Ectodermal cell (in vitro differentiated cells): ENCODE measurements around the gene LRRC28.
A peak's percentile ranks its signal among the peaks of the same experiment; 100 is the strongest.

Experiments used
- H3K27ac ChIP-seq: 2 replicates; pipeline ENCODE4 v1.7.0; 2013; ENCODE audit warnings: mild to moderate bottlenecking, low read depth, low read length; ENCODE audit not compliant: insufficient read depth, poor library complexity, severe bottlenecking
- H3K27me3 ChIP-seq: 2 replicates; pipeline ENCODE4 v1.7.0; 2013; ENCODE audit warnings: mild to moderate bottlenecking, low read length; ENCODE audit not compliant: insufficient read depth, control insufficient read depth, poor library complexity, severe bottlenecking
- H3K36me3 ChIP-seq: one replicate; pipeline ENCODE4 v1.7.0; 2013; ENCODE audit warnings: low read length; ENCODE audit not compliant: control insufficient read depth, insufficient read depth
- H3K4me1 ChIP-seq: one replicate; pipeline ENCODE4 v1.7.0; 2013; ENCODE audit warnings: low read length; ENCODE audit not compliant: control insufficient read depth, insufficient read depth
- H3K4me3 ChIP-seq: 2 replicates; pipeline ENCODE4 v1.7.0; 2013; ENCODE audit warnings: low read depth, low read length, control low read depth; ENCODE audit not compliant: insufficient read depth
- H3K9me3 ChIP-seq: 2 replicates; pipeline ENCODE4 v1.7.0; 2013; ENCODE audit warnings: mild to moderate bottlenecking, low read length, moderate library complexity; ENCODE audit not compliant: control insufficient read depth
- WGBS, 2 experiments: methylation state at CpG; one replicate each; pipeline ENCODE4 v1.1.7; 2013; ENCODE audit warnings: missing lambda C conversion rate in 2 of 2; 5-methylcytosine and 5-hydroxymethylcytosine counted together

LRRC28 gene

DNA sequence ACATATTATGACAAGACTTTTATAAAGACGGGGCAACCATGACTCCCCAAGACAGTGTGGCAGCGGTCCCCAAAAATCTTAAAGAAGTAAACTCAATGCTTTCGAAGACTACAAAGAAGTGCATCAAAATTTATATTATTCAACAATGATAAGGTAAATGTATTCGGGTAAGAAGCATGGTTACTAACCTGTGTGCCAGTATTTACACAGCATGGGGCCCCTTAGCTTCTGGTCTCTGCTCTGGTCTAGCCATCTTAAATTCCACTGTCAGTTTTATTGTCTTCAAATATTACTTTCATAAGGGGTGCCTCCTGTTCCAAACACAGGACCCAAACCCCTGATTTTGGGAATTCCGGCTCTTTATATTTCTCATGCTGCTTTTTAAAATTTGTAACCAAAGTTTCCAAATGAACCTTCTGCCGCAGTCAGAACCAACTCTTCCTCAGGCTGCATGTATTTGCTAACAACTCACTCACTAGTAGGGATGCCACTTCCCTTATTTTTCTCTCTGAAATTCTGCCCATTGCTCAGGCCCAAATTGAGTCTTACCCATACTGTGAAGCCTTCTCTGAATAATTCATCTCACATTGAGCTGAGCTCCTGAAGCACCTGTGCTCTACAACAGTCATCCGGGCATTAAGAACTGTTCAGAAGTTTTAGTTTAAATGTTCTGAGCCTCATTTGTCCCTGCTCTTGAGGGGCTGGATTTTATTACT, 3.1 kb upstream of the LRRC28 start:
- Histone ChIP-seq H3K36me3 (no peaks in the 10 kb centered on the region), H3K27ac (no peak overlapping the region), H3K9me3 (no peaks in the 10 kb centered on the region), H3K27me3 (peaks cover 5% of the 10 kb centered on the region), H3K4me1 (no peaks in the 10 kb centered on the region), H3K4me3 (peak overlapping the region; percentile 51)
- 91 to 94% methylated on average over 5 to 7 of the region's 7 CpGs for WGBS, 2 experiments

DNA sequence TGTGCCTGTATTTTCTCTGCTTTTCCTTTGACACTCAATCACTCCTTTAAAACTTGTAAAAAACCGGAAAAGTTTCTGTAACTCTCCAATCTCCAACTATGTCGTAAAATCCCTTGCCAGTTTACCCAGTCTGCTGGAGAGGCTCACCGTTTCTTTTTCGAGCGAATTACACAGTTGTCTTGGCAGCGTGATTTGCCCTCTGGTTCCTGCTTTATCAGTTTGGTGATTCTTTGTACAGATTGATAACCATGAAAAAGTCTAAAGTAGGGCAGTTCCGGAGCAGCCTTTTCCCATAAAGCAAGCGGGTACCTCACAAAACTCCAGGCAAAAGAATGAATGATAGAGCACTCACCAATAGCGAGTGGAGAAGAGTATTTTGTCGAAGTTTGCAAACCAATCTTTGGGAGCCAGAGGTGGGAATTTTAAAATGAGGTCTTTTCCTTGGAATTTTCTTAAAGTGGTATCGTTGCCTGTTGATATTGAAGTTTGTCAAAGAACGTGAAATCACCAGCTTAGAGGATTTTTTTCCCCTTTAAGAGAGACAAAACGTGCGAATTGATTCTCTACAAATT, 1.9 kb upstream of the LRRC28 start, which contains the start of gene TTC23:
Gene TTC23, minus strand, starts transcription at position 312 of the 572 bp plus-strand sequence. CDS start 20,869 bp downstream, outside the sequence.
- Histone ChIP-seq H3K9me3 (no peaks in the 10 kb centered on the region), H3K27me3 (peaks cover 8% of the 10 kb centered on the region), H3K4me3 (peak within 1 kb of the TSS; percentile 62), H3K36me3 (no peaks in the 10 kb centered on the region), H3K27ac (peak within 1 kb of the TSS; percentile 18), H3K4me1 (no peaks in the 10 kb centered on the region)
- WGBS, 2 experiments: 24 to 25% methylated on average over 12 to 14 of the region's 14 CpGs

DNA sequence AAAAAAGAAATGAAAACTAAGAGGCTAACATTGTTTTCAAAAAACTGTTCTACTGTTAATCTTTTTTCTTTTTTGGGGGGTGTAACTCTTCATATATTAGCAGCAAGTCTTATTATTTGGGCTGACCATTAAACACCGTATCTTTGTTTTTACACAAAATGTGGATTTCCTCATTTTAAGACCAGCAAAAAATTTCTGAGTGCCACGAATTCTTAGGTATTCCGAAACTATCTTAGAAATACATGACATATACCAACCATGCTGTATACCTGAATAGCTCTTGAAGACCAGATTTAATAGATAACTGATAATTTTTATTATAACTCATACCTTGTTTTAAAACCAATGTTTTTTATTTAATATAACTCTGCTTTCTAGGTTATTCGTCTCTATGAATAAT, 1.3 kb upstream of the LRRC28 start:
- Histone ChIP-seq H3K4me1 (no peaks in the 10 kb centered on the region), H3K9me3 (no peaks in the 10 kb centered on the region), H3K27ac (no peak overlapping the region), H3K36me3 (no peaks in the 10 kb centered on the region), H3K4me3 (peak overlapping the region; percentile 62), H3K27me3 (peaks cover 8% of the 10 kb centered on the region)
- WGBS, 2 experiments: 58 to 65% methylated on average over 3 of the region's 4 CpGs

DNA sequence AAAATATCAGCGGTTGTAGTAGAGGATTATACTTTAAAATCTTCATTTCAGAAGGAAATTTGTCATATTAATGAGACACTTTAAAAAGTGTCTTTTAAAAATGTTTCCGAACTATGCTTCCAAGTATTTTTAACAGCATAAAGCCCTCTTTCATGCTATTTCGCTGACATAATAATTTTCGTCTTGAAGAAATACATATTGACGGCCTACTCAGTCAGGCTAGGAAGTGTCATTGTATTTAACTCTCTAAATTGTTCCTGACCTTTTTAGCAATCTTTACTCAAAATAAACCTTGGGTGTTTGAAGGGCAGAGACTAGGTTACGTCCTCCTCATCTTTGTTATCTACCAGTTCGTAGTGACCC, 806 bp upstream of the LRRC28 start:
- 20 to 21% methylated on average over 6 of the region's 7 CpGs for WGBS, 2 experiments
- Histone ChIP-seq H3K36me3 (no peaks in the 10 kb centered on the region), H3K27ac (peak overlapping the region; percentile 52), H3K4me1 (no peaks in the 10 kb centered on the region), H3K27me3 (peaks cover 8% of the 10 kb centered on the region), H3K9me3 (no peaks in the 10 kb centered on the region), H3K4me3 (peak overlapping the region; percentile 62)

DNA sequence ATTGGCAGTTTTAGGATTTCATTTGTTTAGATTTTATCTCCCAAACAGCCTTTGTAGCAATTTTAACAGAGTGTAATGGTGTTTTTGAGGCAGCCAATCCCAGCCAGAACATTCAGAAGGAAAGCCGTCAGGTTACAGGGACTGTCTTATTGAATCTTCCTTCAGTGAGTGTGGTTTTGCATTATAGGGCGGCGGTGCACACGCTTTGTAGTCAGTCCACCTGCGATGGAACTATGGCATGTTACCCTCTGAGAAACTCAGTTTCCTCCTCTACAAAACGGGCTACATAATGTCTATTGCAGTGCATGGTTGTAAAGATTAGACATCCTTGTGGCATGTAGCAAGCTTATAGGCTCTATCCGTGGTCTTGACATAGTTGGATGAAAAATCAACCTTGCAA, 1.0 kb downstream of the LRRC28 start:
- H3K4me1 ChIP-seq: no peaks in the 10 kb centered on the region
- no peak overlapping the region for H3K27ac ChIP-seq
- H3K36me3 ChIP-seq: no peaks in the 10 kb centered on the region
- H3K27me3 ChIP-seq: peaks cover 8% of the 10 kb centered on the region
- peak overlapping the region; percentile 81 for H3K4me3 ChIP-seq
- 87 to 91% methylated on average over 7 of the region's 7 CpGs for WGBS, 2 experiments
- no peaks in the 10 kb centered on the region for H3K9me3 ChIP-seq

DNA sequence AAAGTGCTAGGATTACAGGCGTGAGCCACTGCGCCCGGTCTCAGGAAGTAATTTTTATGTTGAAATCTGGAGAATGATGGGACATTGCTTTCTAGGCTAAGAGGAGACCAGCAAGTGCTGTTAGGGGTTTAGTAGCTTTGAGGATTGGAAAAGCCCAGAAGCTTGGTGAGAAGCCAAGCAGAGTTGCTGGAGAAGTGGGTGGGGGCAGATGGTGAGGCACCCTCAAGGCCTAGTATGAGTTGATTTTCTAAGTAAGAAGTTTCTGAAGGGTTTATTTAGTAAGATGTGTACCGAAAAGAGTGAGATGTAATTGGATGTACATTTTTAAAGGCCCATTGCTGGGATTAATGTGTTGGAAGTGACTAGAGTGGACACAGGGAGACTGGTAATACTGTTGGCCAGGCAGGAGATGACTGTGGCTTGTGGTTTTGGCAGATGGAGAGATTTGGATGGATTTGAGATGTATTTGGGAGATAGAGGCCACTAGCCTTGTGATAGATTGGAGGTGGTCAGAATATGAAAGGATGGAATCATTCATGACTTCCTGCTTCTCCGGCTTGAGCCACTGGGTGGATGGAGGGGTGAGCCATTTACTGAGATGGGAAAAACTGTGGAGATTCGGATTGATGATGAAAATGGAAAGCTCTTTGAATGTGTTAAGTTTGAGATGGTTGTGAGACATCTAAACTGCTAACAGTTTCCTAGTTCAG, 2.3 kb downstream of the LRRC28 start:
- no peak overlapping the region for H3K27ac ChIP-seq
- H3K4me3 ChIP-seq: no peak overlapping the region
- no peaks in the 10 kb centered on the region for H3K36me3 ChIP-seq
- peaks cover 8% of the 10 kb centered on the region for H3K27me3 ChIP-seq
- 85 to 93% methylated on average over 6 of the region's 6 CpGs for WGBS, 2 experiments
- no peaks in the 10 kb centered on the region for H3K4me1 ChIP-seq
- H3K9me3 ChIP-seq: no peaks in the 10 kb centered on the region

DNA sequence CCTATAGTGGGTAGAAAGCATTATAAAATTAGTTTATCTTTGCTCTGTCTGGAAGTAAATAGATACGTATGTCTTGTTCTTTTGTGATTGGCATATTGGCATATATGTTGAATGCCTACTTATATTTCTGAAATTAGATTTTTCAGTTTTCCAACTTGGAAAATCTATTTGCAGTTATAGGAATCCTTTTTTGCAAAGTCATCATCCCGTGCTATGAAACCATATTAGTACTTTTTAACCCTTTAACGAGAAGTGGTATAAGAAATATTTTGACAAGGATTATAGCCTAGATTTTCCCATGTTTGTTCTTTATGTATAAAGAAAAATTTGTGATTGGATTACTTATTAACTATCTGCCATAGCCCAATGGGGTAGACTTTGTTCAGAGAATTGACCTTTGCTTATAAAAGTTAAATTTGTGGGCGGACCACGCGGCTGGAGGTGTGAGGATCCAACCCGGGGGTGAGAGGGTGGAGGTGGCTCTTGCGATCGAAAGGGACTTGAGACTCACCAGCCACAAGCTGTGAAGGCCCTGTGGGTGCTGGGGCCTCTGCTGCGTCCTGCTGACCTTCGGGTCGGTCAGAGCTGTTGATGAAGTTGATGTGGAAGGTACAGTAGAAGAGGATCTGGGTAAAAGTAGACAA, 5.9 kb downstream of the LRRC28 start:
- peaks cover 5% of the 10 kb centered on the region for H3K27me3 ChIP-seq
- 92% methylated on average over 10 to 12 of the region's 12 CpGs for WGBS, 2 experiments
- H3K4me3 ChIP-seq: no peak overlapping the region
- H3K27ac ChIP-seq: no peak overlapping the region
- no peaks in the 10 kb centered on the region for H3K4me1 ChIP-seq
- H3K36me3 ChIP-seq: no peaks in the 10 kb centered on the region
- H3K9me3 ChIP-seq: no peaks in the 10 kb centered on the region

DNA sequence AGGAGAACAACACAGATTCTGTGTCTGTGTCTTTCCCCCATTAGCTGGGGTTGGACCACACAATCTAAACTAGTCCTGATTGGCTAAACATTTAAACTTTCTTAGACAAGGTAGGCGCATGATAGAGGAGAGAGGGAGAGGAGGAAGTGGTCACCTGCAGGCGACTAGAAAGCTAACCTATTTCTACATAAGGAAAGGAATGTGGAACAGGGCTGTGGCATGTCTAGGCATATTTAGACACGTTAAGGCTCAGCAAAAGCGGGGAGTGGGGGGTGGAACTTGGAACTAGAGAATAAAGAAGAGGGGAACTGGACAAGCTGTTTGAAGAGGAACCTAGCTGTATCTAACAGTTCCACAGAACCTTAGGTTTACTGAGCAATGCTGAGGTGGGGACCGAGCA, 12.8 kb downstream of the LRRC28 start:
- no peak overlapping the region for H3K4me3 ChIP-seq
- no peaks in the 10 kb centered on the region for H3K27me3 ChIP-seq
- no peaks in the 10 kb centered on the region for H3K36me3 ChIP-seq
- no peak overlapping the region for H3K27ac ChIP-seq
- H3K9me3 ChIP-seq: no peaks in the 10 kb centered on the region
- no peaks in the 10 kb centered on the region for H3K4me1 ChIP-seq
- 94 to 96% methylated on average over 5 of the region's 5 CpGs for WGBS, 2 experiments

DNA sequence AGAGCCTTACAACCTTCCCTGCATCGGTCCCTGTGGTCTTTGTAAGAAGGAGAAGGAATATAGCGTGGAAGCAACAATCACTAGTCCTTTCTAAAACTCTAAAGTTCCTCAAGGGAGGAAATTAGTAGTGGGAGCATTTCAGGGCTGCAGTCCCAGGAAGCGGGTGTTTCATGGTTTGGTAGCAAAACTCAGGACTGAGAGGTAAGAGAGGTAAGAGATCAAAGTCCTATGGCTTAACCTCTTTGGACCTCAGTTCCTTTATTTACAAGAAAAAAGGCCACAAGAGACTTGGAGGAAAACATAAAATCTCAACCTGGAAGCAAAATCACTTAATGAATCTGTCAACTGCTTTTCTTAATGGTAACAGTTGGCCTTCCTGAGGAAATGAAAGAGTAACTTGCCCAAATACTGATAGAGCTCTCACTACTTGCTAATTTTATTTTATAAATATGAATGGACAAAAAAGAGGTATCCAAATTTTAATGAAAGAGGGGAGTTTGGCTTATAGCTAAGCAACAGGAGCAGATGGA, 14.3 kb downstream of the LRRC28 start:
- Histone ChIP-seq H3K9me3 (no peaks in the 10 kb centered on the region), H3K4me3 (no peak overlapping the region), H3K27ac (no peak overlapping the region), H3K4me1 (no peaks in the 10 kb centered on the region), H3K36me3 (no peaks in the 10 kb centered on the region), H3K27me3 (no peaks in the 10 kb centered on the region)
- 95 to 96% methylated on average over 2 to 3 of the region's 3 CpGs for WGBS, 2 experiments

DNA sequence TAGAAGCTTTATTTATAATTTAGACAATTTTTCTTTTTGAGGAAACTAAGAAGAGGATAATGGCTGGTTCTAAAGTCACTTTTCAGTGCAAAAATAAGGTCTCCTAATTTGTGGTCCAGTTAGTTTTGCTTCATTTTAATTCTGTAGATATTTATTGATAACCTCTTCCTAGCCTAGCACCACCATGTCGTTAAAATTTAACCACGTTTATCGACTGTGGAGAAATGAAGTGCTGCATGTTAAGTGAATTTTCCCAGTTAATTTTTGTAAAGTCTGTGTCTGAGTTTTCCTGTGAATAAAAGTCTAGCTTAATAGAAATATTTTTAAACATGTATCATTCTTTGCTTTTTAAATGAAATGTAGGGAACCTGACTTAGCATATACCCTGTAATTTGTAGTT, 16.7 kb downstream of the LRRC28 start:
- H3K27ac ChIP-seq: no peak overlapping the region
- WGBS, 2 experiments: 100% methylated on average over 2 to 3 of the region's 3 CpGs
- no peaks in the 10 kb centered on the region for H3K4me1 ChIP-seq
- H3K36me3 ChIP-seq: no peaks in the 10 kb centered on the region
- H3K9me3 ChIP-seq: no peaks in the 10 kb centered on the region
- H3K27me3 ChIP-seq: no peaks in the 10 kb centered on the region
- no peak overlapping the region for H3K4me3 ChIP-seq
